PFSK-1 (cell line): ENCODE data around the gene IKZF5.

Experiments
- FOXP2 ChIP-seq: optimal IDR thresholded peaks from 2 replicates; pipeline ENCODE3; 2011; ENCODE audit warnings: borderline replicate concordance, control low read depth, inconsistent platforms; ENCODE audit not compliant: insufficient read depth; ENCODE audit errors: extremely low read length, extremely low read depth
- POLR2AphosphoS5 ChIP-seq: IDR thresholded peaks from 2 replicates; pipeline ENCODE4 v1.6.1; 2012; ENCODE audit warnings: low read depth, mild to moderate bottlenecking, control low read depth, low read length, moderate library complexity
- REST ChIP-seq, 2 experiments: IDR thresholded peaks; 2 replicates each; pipeline versions ENCODE4 v1.6.1 to v1.8.0; 2011 to 2012; ENCODE audit warnings: low read depth in 2 of 2, low read length in 2 of 2, control low read depth in 1 of 2, inconsistent platforms in 1 of 2, mild to moderate bottlenecking in 1 of 2, moderate library complexity in 1 of 2; ENCODE audit not compliant: insufficient read depth in 1 of 2
- SIN3A ChIP-seq: IDR thresholded peaks from 2 replicates; pipeline ENCODE4 v1.6.1; 2012; ENCODE audit warnings: mild to moderate bottlenecking, low read length, moderate library complexity, borderline replicate concordance; ENCODE audit not compliant: insufficient read depth
- TAF1 ChIP-seq: IDR thresholded peaks from 2 replicates; pipeline ENCODE4 v1.6.1; 2012; ENCODE audit warnings: low read length, control low read depth, borderline replicate concordance; ENCODE audit not compliant: insufficient read depth

DNA sequence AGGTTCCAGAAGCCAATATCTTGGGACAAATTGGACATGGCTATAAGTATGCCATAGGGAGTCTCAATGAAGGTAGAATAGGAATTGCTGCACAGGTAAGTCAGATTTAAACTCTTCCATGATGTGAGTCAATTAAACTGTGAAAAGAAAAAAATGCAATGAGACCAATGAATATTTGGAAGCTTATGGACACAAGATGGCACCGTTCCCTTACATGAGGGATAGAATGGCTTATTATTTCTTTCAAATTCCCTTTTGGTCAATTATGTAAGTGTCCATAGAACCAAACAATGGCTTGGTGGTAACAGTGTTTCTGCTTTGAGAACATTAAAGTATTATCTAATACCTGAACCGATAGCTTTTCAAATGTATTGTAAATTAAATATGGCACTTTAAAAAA, 35.8 kb upstream of the IKZF5 start:
- TF ChIP-seq SIN3A (no peak), REST (IDR thresholded peaks at IDR 0.05; ENCODE audit: insufficient read depth in 1 of 2, low read depth in 2 of 2, low read length in 2 of 2) (no peak), POLR2AphosphoS5 (no peak), FOXP2 (no peak), TAF1 (no peak)
